CD14-positive monocyte (primary cell): ENCODE data around the gene ATG4C. TPM values are rescaled to one million over a fixed set of nuclear protein-coding genes. Genes with fewer than 3 reads are reported as not detected.

Experiments used
- DNase-seq, 3 donors: peaks; one replicate each; pipeline ENCODE4 v3.0.0-alpha.2; 2011 to 2022
- H2AFZ ChIP-seq: 2 replicates; pipeline ENCODE4 v1.6.0; 2012; ENCODE audit warnings: mild to moderate bottlenecking, low read depth, low read length, inconsistent platforms; ENCODE audit not compliant: insufficient read depth, poor library complexity, severe bottlenecking
- H3K27ac ChIP-seq, 2 donors: 1 replicate in 1 of 2; 2 replicates in 1 of 2; pipeline ENCODE4 v1.5.1; 2012 to 2013; ENCODE audit warnings: low read length in 2 of 2, control low read depth in 1 of 2, inconsistent platforms in 1 of 2, low read depth in 1 of 2, mild to moderate bottlenecking in 1 of 2
- H3K27me3 ChIP-seq, 2 donors: one replicate each; pipeline versions ENCODE4 v1.6.0 to v1.6.1; 2011 to 2013; ENCODE audit warnings: low read length in 2 of 2; ENCODE audit not compliant: control insufficient read depth in 2 of 2, insufficient read depth in 2 of 2
- H3K36me3 ChIP-seq, 2 donors: replicated peaks in 1 of 2; 1 replicate in 1 of 2; 2 replicates in 1 of 2; pipeline versions ENCODE4 v1.5.1 to v1.6.1; 2012 to 2013; ENCODE audit warnings: low read length in 2 of 2, control low read depth in 1 of 2, inconsistent platforms in 1 of 2, mild to moderate bottlenecking in 1 of 2; ENCODE audit not compliant: insufficient read depth in 2 of 2, control insufficient read depth in 1 of 2
- H3K4me1 ChIP-seq, 2 donors: 1 replicate in 1 of 2; 2 replicates in 1 of 2; pipeline versions ENCODE4 v1.5.1 to v1.6.1; 2012 to 2013; ENCODE audit warnings: low read length in 2 of 2, control low read depth in 1 of 2, inconsistent platforms in 1 of 2, mild to moderate bottlenecking in 1 of 2, moderate library complexity in 1 of 2; ENCODE audit not compliant: insufficient read depth in 2 of 2, control insufficient read depth in 1 of 2
- H3K4me2 ChIP-seq: replicated peaks from 2 replicates; pipeline ENCODE3; 2012; ENCODE audit warnings: low read length, moderate library complexity, mild to moderate bottlenecking; ENCODE audit not compliant: poor library complexity, severe bottlenecking; ENCODE audit errors: extremely low read depth
- H3K4me3 ChIP-seq, 3 experiments: fragments of 200-600 bp in 1 of 3; sonication (generic) in 1 of 3; replicated peaks in 1 of 3; 1 replicate in 2 of 3; 2 replicates in 1 of 3; pipeline ENCODE4 v1.5.1; 2011 to 2013; ENCODE audit warnings: low read length in 3 of 3, mild to moderate bottlenecking in 3 of 3, control low read depth in 2 of 3, low read depth in 2 of 3, inconsistent platforms in 1 of 3, moderate library complexity in 1 of 3
- H3K79me2 ChIP-seq: 2 replicates; pipeline ENCODE4 v1.6.0; 2012; ENCODE audit warnings: mild to moderate bottlenecking, control low read depth, inconsistent platforms, low read length, moderate library complexity; ENCODE audit not compliant: insufficient read depth
- H3K9ac ChIP-seq: 2 replicates; pipeline ENCODE4 v1.6.0; 2017; ENCODE audit warnings: low read length, mild to moderate bottlenecking; ENCODE audit not compliant: insufficient read depth, poor library complexity, severe bottlenecking
- H3K9me3 ChIP-seq, 2 donors: replicated peaks in 1 of 2; 1 replicate in 1 of 2; 2 replicates in 1 of 2; pipeline versions ENCODE4 v1.5.1 to v1.6.1; 2012 to 2013; ENCODE audit warnings: low read length in 2 of 2, control low read depth in 1 of 2; ENCODE audit not compliant: control insufficient read depth in 1 of 2, insufficient read depth in 1 of 2
- H4K20me1 ChIP-seq: 2 replicates; pipeline ENCODE4 v1.6.0; 2012; ENCODE audit warnings: mild to moderate bottlenecking, low read length, control low read depth, moderate library complexity; ENCODE audit not compliant: insufficient read depth
- H3K27ac Mint-ChIP-seq, 7 donors: one replicate each; pipeline ENCODE4 v1.8.0; 2020; ENCODE audit warnings: mild to moderate bottlenecking in 7 of 7, mixed read lengths in 7 of 7, moderate library complexity in 6 of 7, inconsistent platforms in 2 of 7
- H3K27me3 Mint-ChIP-seq, 3 donors: one replicate each; pipeline ENCODE4 v1.8.0; 2021 to 2022; ENCODE audit warnings: low read depth in 3 of 3, mild to moderate bottlenecking in 3 of 3, mixed read lengths in 3 of 3, moderate library complexity in 3 of 3, inconsistent platforms in 1 of 3
- H3K36me3 Mint-ChIP-seq, 2 donors: one replicate each; pipeline ENCODE4 v1.8.0; 2020; ENCODE audit warnings: mixed read lengths in 2 of 2, inconsistent platforms in 1 of 2, mild to moderate bottlenecking in 1 of 2
- H3K4me1 Mint-ChIP-seq: one replicate; pipeline ENCODE4 v1.8.0; 2020; ENCODE audit warnings: mild to moderate bottlenecking, mixed read lengths
- H3K4me3 Mint-ChIP-seq, 2 donors: one replicate each; pipeline ENCODE4 v1.8.0; 2020; ENCODE audit warnings: mild to moderate bottlenecking in 2 of 2, mixed read lengths in 2 of 2, moderate library complexity in 1 of 2
- H3K9me3 Mint-ChIP-seq, 7 donors: one replicate each; pipeline ENCODE4 v1.8.0; 2020 to 2022; ENCODE audit warnings: mixed read lengths in 7 of 7, mild to moderate bottlenecking in 6 of 7, moderate library complexity in 6 of 7, inconsistent platforms in 2 of 7
- CTCF ChIP-seq: fragments of 200-600 bp; IDR thresholded peaks from one replicate; pipeline ENCODE4 v1.8.0; 2022; ENCODE audit warnings: antibody characterized with exemption, mild to moderate bottlenecking
- WGBS: methylation state at CpG from one replicate; pipeline ENCODE4 v1.1.5; 2013; ENCODE audit warnings: missing lambda C conversion rate; ENCODE audit not compliant: insufficient coverage; 5-methylcytosine and 5-hydroxymethylcytosine counted together
- intact Hi-C, 2 donors: fragments of 100-400 bp; cut with micrococcal nuclease; formaldehyde crosslinking; loops; one replicate each; pipeline versions ENCODE4 v1.15.0 to v1.15.1; 2023
- polyA plus RNA-seq, 3 donors: library from polyadenylated mRNA; depleted of rRNA in 1 of 3; unstranded in 2 of 3; stranded (reverse) in 1 of 3; fragments of 300-500 nt in 2 of 3; fragments of >200 nt in 1 of 3; fragmentation: Illumina TruSeq in 2 of 3; gene quantifications; 1 replicate in 2 of 3; 2 replicates in 1 of 3; pipeline ENCODE4 v1.2.3, GENCODE V29; 2012 to 2021

ATG4C gene
- polyA plus RNA-seq, 3 donors, result 5.7 to 19.1 (median 17.5) TPM

- H3K36me3 ChIP-seq, result peaks cover 0 to 7% of the 10 kb centered on the region in 2 donors
- no peaks in the 10 kb centered on the region for H4K20me1 ChIP-seq
- no peak for TF ChIP-seq CTCF
- Mint-ChIP-seq H3K36me3 (peaks cover 10 to 21% of the 10 kb centered on the region in 2 donors), H3K27me3 (peaks cover 67 to 85% (median 71%) of the 10 kb centered on the region in 3 donors), H3K9me3 (no peaks in the 10 kb centered on the region), H3K4me1 (peaks cover 14% of the 10 kb centered on the region), H3K4me3 (peak overlapping the region in 1 of 2 donors; percentile 83), H3K27ac (no peak overlapping the region)
- no peak for DNase-seq
- peaks cover 7 to 12% of the 10 kb centered on the region in 2 donors for H3K4me1 ChIP-seq
- H2AFZ ChIP-seq, result no peak overlapping the region
- peaks cover 0 to 6% of the 10 kb centered on the region in 2 donors for H3K9me3 ChIP-seq
- H3K9ac ChIP-seq, result no peak overlapping the region
- WGBS, result no CpG with 5 or more reads among the region's 3 CpGs
- no peak overlapping the region for H3K4me3 ChIP-seq
- no peak overlapping the region for H3K27ac ChIP-seq
- intact Hi-C loops, result no loop called here
- H3K27me3 ChIP-seq, result peaks cover 70 to 94% of the 10 kb centered on the region in 2 donors
- peak overlapping the region; percentile 21 for H3K4me2 ChIP-seq
- H3K79me2 ChIP-seq, result no peaks in the 10 kb centered on the region
These were observed 85.4 kb downstream of the ATG4C start for GRCh38 chr1:62869217-62869754.

GRCh38 chr1:62870148-62870547 is 86.2 kb downstream of the ATG4C start:
- Histone ChIP-seq H3K4me3 (no peak overlapping the region), H3K4me2 (no peak overlapping the region), H3K9ac (no peak overlapping the region), H3K4me1 (peaks cover 7 to 12% of the 10 kb centered on the region in 2 donors), H3K27me3 (peaks cover 78 to 94% of the 10 kb centered on the region in 2 donors), H3K9me3 (peaks cover 0 to 6% of the 10 kb centered on the region in 2 donors), H3K79me2 (no peaks in the 10 kb centered on the region), H3K27ac (no peak overlapping the region), H4K20me1 (no peaks in the 10 kb centered on the region), H3K36me3 (peaks cover 0 to 5% of the 10 kb centered on the region in 2 donors), H2AFZ (no peak overlapping the region)
- peaks cover 68 to 86% (median 78%) of the 10 kb centered on the region in 3 donors for H3K27me3 Mint-ChIP-seq
- no CpG with 5 or more reads among the region's 1 CpG for WGBS
- peaks cover 7 to 15% of the 10 kb centered on the region in 2 donors for H3K36me3 Mint-ChIP-seq
- no peak for DNase-seq
- no peak overlapping the region for H3K27ac Mint-ChIP-seq
- H3K4me1 Mint-ChIP-seq, result peaks cover 14% of the 10 kb centered on the region
- intact Hi-C loops, result no loop called here
- TF ChIP-seq CTCF, result no peak
- peak overlapping the region in 1 of 2 donors; percentile 51 for H3K4me3 Mint-ChIP-seq
- peaks cover 0 to 2% (median 0%) of the 10 kb centered on the region in 7 donors for H3K9me3 Mint-ChIP-seq
